Coronary artery (tissue), 2 donors: ENCODE data around the gene SUSD3.
A peak's percentile ranks its signal among the peaks of the same experiment; 100 is the strongest.

ENCODE experiments used
- DNase-seq: peaks from one replicate; pipeline ENCODE4 v3.0.0-alpha.2; 2017; ENCODE audit warnings: low spot score
- H3K27ac ChIP-seq, 2 donors: fragments of 200-600 bp; sonication (generic); one replicate each; pipeline ENCODE4 v1.5.1; 2016 to 2019
- H3K4me3 ChIP-seq: fragments of 200-600 bp; sonication (generic); 2 replicates; pipeline ENCODE4 v1.5.1; 2016; ENCODE audit warnings: mild to moderate bottlenecking, moderate library complexity
- CTCF ChIP-seq: fragments of 200-600 bp; sonication (generic); IDR thresholded peaks from one replicate; pipeline ENCODE4 v1.5.1; 2019; ENCODE audit warnings: antibody characterized with exemption

Gene SUSD3

DNA sequence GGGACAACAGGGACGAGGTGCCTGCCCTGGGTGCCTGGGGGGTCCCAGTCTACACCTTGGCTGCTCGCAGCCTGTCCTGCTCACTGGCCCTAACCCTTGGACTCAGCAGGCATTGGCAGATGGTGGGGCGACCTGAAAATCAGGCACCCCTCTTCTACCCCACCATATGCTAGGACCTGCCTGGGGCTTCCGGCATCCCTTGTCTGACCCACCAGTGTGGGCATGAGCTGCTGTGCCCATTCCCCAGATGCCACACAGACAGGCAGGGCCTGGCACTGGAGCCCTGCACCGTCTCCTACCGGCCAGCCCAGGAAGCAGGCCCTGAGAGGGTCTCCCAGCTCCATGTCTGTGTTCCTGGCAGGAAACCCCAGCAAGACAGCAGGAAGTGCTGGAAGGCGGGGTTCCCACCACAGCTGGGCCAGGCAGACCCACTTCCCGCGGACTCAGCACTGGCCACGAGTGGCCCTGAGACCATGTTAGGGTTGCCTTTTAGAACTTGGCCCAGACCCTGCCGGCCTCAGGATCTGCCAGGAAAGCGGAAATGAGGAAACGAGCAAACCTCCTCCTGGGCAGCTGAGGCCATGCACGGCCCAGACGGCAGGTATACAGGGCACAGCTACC lies 72.5 kb downstream of the SUSD3 start:
- no peak for DNase-seq
- Histone ChIP-seq H3K4me3 (peak overlapping the region; percentile 83), H3K27ac (peak overlapping the region; percentile 93 to 99)
- TF ChIP-seq CTCF: no peak

GRCh38 chr9:93131599-93132286 lies 73.2 kb downstream of the SUSD3 start:
- no peak for TF ChIP-seq CTCF
- no peak for DNase-seq
- H3K4me3 ChIP-seq: peak overlapping the region; percentile 83
- peak overlapping the region; percentile 93 to 99 for H3K27ac ChIP-seq

DNA sequence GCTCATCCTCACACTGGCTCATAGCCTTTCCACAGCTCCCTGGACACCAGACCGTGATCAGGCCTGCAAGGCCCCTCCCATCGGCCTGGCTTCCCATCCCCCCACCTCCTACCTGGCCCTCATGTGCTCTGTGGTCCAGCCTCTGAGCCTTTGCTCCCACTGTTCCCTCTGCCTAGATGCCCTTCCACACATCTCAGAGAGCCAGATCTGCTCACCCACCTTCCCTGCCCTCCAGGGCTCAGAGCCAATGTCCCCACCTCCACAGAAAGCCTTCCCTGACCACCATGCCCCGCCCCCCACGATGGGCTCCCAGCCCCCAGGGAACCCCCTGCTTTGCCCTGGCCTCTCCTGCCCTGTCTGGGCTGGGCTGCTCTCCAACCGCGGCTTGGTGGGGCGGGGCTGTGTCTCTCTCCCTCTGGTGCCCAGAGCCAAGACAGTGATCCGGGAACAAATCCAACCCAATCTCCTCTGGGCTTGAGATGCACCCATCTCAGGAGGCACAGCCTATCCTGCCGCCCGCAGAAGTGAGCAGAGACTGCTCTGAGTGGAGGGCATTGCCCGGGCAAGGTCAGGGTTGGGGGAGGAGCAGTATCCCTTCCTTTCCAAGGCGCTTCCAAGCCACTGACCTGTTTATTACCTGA lies 73.9 kb downstream of the SUSD3 start:
- H3K4me3 ChIP-seq: peak overlapping the region; percentile 83
- TF ChIP-seq CTCF: no peak
- DNase-seq: no peak
- H3K27ac ChIP-seq: peak overlapping the region; percentile 93 to 99

- peak overlapping the region; percentile 83 for H3K4me3 ChIP-seq
- DNase-seq: peak; percentile 89
- TF ChIP-seq CTCF: no peak
- H3K27ac ChIP-seq: peak overlapping the region; percentile 93 to 99
Measured at GRCh38 chr9:93132946-93133680, 74.6 kb downstream of the SUSD3 start.

- Histone ChIP-seq H3K27ac (peak overlapping the region; percentile 93 to 99), H3K4me3 (peak overlapping the region; percentile 83)
- DNase-seq: no peak
- no peak for TF ChIP-seq CTCF
Measured at GRCh38 chr9:93133681-93134014, 75.1 kb downstream of the SUSD3 start.

DNA sequence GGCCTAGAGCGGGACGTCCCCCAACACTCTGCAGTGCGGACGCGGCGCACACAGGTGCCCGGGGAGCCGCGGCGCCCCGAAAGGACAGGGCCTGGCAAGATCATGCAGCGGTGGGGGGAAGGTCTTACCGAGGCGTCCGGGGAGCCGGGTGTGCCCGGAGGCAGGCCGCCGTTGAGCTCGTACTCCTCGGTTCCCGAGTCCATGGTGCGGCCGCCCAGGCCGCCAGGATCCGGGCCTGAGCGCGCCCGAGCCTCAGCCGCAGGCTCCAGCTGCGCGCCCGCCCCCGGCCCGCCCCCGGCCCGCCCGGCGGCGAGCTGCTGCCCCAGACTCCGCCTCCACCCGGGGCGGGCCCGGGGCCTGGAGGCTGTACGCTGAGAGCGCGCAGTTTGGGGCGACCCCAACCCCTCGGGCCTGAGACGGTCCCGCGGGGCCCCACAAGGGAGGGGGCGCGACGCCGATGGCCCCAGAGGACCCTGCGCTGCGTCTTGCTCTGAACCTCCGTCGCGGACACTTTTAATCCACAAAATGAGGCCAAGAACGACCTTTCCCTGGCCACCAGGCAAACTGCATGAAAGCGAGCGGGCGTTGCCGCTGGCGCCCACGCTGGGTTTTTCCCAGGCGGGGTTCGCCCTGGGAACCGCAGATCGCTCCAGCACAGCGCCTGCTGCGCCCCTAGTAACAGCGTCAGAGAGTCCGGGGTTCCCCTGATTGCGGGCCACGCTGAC lies 75.7 kb downstream of the SUSD3 start, which contains the start of gene NINJ1:
Gene NINJ1, minus strand, starts transcription at position 237 of the 725 bp plus-strand sequence. Its CDS starts 34 bp downstream, at position 203.
- no peak for TF ChIP-seq CTCF
- no peak for DNase-seq
- Histone ChIP-seq H3K27ac (peak within 1 kb of the TSS; percentile 93 to 99), H3K4me3 (peak within 1 kb of the TSS; percentile 83)
